GM18873 (cell line): ENCODE results near the gene MAGI3.
"Not testable (repeated sequence)": the region's sequence is repeated elsewhere in the genome, so short reads cannot be mapped to it uniquely, and the experiment has no call there.

ENCODE experiments used
- ATAC-seq: cut with Tn5 transposase; IDR thresholded peaks from one replicate; pipeline ENCODE4 v1.9.1; 2021; ENCODE audit warnings: mild to moderate bottlenecking, moderate library complexity, moderate number of reproducible peaks; ENCODE audit not compliant: unreplicated experiment, low FRiP score

MAGI3 gene

DNA sequence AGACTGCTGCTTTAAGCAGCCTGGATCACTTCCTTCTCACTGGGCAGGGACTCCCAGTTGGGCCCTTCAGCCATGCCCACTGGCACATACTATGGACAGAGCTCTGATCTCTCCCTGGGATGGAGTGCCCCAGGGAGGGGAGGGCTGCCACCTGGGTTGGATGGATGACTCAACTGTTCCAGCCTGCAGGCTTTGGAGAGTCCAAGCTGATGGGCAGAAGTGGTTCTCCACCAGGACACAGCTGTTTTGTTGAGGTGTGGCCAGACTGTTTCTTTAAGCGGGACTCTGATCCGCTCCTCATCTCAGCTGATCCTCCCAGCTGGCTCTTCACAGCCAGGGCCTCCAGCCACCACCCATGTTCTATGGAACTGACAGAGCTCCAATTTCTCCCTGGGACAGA lies 166.9 kb downstream of the MAGI3 start:
- no peak for ATAC-seq

DNA sequence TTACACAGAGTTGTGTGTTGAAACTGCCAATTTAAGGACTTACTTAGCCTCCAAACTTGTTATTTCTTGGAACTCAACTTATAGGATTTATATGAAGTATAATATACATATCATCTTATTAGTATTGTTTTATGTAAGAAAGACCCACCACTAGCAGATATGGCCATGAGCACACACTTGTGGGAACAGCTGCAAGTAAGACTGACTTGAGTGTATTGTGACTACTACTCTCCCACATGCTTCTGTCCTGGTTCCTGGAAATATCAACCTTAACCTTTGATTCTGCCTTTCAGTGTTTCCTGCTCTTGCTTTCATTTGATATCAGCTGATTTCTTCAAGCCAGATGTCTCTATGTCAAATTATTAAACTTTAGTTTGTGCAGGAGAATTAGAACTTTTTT lies 175.3 kb downstream of the MAGI3 start:
- ATAC-seq = no peak

DNA sequence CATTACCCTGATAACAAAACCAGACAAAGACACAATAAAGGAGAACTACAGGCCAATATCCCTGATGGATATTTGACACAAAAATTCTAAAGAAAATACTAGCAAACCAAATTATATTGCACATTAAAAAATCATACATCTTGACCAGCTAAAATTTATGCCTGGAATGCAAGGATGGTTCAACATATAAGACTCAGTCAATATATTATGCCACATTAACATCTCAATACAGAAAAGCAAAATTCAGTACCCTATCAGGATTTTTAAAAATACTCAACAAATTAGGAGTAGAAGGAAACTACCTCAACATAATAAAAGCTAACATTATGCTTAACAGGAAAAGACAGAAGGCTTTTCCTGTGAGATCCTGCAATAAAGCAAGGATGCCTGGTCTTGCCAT lies 177.1 kb downstream of the MAGI3 start:
- ATAC-seq = no peak

DNA sequence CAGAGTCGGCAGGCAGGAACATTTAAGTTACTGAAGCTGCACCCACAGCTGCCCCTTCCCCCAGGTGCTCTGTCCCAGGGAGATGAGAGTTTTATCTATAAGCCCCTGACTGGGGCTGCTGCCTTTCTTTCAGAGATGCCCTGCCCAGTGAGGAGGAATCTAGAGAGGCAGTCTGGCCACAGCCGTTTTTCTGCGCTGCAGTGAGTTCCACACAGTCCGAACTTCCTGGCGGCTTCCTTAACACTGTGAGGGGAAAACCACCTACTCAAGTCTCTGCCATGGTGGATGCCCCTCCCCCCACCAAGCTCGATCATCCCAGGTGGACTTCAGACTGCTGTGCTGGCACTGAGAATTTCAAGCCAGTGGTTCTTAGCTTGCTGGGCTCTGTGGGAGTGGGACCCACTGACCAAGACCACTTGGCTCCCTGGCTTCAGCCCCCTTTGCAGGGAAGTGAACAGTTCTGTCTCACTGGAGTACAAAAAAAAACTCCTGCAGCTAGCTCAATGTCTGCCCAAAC lies 185.5 kb downstream of the MAGI3 start:
- not testable (repeated sequence) for ATAC-seq

DNA sequence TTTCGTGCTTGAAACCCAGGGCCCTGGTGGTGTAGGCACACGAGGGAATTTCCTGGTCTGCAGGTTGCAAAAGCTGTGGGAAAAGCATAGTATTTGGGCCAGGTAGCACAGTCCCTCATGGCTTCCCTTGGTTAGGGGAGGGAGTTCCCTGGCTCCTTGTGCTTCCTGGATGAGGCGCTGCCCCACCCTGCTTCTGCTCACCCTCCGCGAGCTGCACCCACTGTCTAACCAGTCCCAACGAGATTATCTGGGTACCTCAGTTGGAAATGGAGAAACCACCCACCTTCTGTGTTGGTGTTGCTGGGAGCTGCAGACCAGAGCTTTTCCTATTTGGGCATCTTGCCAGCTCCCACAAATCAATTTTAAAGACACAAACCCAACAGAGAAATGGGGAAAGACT lies 186.0 kb downstream of the MAGI3 start:
- ATAC-seq = no peak

DNA sequence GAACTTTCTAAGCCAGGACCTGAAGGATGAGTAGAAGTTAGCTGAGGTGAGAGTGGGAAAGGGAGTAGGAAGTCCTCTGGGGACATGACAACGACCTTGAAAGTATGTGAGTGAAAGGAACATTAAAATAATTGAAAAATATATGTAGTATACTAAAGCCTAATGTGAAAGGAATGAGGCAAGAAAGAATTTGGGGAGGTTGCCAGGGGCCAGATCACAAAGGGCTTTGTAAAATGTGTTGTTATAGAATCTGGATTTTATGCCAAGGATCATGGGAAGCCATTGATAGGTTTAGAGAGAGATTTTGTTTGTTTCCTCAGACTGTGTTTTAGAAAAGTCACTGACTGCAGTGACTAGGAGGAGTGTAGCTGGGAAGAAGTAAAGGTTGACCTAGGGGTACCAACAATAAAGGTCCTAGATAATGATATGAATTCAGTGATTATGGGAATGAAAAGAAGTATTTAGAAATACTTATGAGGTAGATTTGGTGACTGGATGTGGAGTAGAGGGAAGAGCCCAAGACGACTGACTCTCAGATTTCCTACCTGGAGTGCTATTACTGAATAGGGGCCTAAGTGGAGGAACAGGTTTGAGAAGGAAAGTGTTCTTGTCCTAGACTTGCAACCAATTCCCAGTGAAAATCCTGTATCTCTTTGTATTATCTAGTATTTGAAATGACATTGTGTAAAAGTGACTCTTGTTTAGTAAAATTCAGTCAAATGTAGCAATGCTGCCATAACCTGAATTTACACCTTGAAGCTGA lies 189.1 kb downstream of the MAGI3 start:
- ATAC-seq = no peak

DNA sequence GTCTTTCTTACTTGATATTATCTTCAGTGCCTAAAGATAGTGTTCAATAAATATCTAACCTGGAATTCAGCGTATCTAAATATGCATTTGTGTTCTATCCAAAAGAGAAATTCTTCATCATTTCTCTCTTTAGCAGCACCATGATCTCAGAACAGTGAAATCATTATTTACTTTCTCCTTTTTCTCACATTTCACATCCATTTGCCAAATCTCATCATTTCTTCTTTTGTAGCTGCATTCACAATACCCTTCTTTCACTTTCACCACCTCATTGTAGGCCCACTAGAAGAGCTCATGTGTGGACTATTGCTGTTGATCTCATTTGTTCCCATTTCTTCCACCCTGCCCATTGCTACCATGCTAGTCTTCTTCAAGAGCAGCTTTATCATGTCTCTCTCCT lies 191.0 kb downstream of the MAGI3 start:
- no peak for ATAC-seq

DNA sequence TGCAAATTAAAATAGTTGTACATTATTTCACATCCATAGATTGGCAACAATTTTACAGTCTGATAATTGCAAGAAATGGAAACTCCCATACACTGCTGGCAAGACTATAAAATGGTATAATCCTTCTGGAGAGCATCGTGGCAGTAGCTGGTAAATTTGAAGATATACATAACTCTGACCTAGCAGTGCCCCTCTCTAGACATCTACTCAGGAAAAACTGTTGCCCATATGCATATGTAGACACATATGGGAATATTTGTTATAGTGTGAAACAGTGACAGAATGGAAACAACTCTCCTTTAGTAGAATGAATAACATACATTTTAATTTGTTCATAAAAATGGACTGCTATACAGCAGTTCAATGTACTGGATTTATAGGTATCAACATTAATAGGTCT lies 191.8 kb downstream of the MAGI3 start:
- no peak for ATAC-seq

DNA sequence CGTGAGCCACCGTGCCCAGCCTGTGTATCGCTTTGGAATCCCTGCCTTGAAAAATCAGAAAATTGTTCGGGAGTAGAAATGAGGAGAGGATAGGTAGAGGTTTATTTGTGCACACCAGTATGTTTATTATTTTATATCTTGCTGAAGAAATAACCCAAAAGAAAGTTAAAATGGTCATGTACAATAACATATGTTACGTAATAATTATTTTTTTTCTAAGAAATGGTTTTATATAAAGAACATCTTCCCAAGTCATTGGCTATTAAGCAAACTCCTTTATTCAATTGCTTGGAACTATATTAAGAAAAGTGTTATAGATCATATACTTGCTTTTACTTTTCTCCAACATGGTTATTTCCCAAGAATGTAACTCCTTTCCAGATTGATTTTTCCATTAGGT lies 197.2 kb downstream of the MAGI3 start:
- ATAC-seq = no peak

DNA sequence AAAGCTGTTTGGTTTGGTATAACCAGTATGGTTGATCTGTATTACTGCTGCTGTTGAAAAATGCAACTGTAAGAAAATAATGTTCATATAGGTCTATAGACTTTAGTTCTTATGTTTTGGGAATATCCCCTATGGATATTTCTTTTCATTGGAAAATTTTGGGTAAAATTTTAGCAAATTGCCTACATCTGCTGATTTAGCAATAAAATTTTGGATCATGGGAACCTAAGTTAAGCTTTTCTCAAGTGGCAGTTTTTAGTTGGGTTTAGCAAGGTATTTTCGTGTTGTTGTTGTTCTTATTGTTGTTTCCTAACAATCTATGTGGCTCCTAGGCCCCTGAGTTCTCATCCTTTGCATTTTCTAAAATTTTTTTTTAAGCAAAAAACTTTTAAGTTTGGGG lies 201.9 kb downstream of the MAGI3 start:
- ATAC-seq = no peak

DNA sequence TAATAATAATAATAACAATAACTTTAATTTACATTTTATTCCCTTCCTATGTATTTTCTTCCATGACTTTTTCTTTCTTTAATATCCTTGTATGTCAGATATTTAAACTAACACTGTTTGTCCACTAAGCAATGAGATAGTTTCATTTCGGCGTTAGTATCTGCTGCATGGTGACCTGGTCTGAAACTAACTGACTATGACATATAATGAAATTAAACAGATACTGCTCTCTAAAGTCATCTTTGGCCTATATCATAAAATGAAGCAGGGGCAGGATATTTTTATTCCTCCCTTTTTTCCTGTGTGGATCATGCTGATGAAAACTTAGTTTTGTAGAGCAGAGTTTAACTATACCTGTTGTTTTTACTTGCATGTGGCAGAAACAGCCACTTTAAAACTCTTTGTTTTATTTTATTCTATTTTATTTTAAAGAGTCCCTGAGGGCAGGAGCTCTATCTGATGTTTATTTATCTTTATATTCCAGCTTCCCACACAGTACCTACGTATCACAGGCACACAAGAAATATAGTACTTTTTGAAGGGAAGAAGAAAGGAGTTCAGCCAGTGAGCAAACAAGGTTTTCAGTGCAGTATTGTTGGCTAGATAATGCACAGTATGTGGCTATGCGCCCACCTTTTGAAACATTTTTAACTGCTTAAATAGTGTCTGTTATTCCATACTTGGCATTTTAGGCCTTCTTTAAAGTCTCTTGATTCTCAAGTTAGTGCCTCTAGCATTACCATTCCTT lies 203.4 kb downstream of the MAGI3 start:
- no peak for ATAC-seq

DNA sequence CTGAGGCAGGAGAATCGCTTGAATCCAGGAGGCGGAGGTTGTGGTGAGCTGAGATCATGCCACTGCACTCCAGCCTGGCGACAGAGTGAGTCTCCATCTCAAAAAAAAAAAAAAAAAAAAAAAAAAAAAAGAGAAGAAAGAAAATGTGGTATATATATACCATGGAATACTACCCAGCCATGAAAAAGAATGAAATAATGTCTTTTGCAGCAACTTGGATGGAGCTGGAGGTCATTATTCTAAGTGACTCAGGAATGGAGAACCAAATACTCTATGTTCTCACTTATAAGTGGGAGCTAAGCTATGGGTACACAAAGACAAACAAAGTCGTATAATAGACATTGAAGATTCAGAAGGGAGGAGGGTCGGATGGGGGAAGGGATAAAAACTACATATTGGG lies 214.2 kb downstream of the MAGI3 start:
- not testable (repeated sequence) for ATAC-seq

DNA sequence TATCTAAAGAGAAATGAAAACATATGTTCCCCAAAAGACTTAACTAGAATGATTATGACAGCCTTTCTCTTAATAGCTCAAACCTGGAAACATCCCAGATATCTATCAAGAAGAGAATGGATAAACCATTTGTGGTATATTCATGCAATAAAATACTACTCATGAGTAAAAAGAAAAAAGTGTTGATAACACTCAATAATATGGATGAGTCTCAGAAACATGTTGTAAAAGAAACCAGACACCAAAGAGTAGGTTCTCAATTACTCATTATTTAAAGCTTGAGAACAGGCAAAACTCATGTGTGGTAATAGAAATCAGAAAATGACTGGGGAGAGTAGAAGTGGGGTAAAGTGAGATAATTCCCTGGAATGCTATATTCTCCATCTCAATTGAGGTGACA lies 214.8 kb downstream of the MAGI3 start:
- ATAC-seq = no peak

DNA sequence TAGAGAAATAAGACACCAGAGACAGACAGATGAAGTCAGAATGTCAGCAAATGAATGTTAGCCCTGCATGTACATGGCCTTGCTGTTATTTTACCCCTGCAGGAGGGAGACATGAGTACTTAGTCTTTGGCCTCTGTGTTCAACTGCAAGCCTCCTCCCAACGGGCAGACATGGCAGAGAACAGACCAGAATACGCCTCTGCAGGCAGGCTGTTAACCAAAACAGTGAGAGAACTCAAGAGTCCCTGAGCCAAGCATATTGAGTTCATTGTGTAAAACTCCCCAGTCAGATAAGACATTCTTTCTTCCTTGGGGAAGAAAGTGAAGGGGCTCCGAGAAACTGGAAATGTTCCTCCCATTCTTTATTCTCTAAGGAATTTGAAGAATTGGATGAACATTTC lies 218.1 kb downstream of the MAGI3 start:
- ATAC-seq = no peak

DNA sequence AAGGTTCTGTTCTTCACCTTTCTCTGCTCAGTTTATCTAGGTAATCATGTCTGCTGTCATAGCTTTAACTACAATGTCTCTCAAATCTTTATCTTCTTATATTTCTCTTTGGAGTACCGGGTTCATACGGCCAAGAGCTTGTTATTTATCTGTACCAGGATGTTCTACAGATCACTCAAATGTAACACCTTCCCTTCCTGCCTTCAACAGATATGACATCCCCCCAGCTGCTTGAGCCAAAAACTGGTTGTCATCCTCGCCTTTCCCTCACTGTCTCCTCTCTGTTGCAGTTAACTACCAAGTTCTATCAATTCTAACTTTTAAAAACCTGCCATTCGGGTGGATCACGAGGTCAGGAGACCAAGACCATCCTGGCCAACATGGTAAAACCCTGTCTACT lies 220.1 kb downstream of the MAGI3 start:
- ATAC-seq = no peak

DNA sequence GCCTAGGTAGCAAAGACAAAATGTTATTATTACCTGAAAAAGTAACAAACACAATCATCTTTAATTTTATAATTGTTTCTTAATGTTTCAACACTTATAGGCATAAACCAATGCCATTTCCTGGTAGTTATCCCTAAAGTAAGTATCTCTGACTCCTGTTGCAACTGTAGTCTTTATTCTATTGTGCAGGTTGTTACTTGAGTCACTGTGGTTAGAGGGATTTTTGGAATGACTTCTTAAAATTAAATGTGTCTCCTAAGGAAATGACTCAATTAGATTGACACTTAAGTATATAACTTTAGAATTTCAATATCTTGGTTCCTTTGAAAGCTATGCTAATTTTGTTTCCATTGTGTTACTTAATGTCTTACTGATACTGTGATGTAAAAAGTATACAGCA lies 225.1 kb downstream of the MAGI3 start:
- no peak for ATAC-seq

DNA sequence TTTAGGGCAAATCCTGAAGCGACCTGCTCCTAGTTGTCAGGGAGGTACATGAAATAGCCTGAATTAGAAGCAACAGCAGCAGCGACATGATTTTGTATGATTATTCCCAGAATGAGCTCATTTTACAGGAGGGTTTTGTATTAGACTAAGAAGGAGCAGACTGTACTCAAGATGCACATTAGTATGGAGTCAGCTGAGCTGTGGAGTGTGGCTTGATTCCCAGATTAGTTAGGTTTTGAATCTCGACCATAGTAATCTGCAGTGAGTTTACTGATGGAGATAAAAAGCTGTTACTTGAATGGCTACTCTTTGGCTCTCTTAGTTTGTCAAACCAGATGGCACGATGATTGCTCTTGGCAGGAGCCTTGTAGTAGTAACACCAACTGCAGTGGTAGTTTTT lies 225.8 kb downstream of the MAGI3 start:
- no peak for ATAC-seq

DNA sequence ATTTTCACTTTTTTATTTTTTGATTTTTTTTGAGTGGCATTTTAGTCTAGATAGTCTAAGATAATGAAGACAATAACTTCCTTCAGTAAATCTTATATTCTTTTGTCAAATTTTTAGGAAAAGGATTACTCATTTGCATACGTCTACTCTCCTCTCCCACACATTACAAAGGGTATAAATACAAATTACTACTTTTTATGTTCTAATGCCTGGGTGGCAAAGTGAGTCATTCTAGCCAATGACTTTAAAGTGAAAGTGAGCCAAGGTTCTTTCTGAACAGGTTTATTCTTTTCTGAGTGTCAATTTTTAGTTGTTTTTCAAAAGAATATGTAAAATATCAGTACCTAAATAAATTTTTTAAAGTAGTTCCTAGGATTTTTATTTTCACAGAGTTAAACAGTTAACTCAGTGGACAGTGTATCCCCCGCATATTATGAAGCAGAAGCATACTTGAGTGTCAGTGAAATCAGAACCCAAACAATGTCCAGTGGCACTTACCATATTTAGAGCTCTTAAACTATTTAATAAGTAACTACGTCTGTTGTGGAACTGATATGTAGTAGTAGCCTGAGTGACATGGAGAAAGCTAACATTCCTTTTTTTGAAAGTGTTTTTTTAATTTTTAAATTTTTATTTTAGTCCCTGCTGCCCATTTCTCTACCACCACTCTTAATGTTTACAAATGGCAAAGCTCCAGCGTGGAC lies 227.3 kb downstream of the MAGI3 start:
- no peak for ATAC-seq

DNA sequence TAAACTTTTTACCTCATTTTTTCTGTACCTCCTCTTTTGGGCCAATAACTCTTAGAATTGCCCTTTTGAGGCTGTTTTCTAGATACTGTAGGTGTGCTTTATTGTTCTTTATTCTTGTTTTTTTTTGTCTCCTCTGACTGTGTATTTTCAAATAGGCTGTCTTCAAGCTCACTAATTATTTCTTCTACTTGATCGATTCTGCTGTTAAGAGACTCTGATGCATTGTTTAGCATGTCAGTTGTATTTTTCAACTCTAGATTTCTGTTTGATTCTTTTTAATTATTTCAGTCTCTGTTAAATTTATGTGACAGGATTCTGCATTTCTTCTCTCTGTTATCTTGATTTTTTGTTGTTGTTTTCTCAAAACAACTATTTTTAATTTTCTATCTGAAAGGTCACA lies 238.7 kb downstream of the MAGI3 start:
- no peak for ATAC-seq

DNA sequence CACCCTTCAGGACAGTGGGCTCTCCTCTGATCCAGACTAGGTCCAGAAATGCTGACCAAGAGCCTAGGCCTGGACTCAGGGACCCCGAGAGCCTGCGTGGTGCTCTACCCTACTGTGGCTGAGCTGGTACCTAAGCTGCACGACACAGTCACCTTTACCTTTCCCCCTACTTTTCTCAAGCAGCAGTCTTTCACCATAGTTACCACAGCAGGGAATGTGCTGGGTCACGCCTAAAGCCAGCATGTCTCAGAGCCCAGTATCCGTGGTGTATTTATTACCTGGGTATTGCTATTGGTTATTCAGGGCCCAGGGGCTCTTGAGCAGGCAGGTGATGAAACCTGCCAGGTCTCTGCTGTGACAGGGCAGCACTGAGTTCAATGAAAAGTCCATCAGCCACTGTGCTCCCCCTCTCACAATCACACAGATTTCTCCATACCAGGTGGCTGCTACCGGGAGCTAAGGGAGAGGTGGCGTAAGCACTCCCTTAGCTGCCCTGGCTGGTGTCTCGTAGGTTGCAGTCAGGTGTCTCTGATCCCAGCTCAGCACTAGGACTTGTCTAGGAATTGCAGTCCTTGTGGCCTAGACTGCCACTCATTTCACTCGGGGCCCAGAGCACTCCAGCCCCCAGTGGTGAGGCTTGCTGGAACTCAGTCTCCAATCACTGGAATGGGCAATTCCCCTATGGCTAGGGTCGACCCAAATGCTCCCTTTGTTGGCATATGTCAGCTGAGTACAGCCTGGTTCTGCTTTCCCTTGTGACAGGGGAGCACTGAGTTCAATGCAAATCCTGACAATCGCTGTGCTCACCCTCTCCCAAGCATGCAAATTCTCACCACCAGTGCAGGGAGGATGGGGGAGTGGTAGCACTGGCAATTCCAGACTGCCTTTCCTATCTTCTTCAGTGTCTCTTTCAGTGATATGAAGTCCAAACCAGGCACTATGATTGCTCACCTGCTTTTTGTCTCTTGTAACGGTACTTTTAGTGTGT lies 240.3 kb downstream of the MAGI3 start:
- ATAC-seq = no peak
